KBM-7 (cell line): ENCODE results near the gene UBAP2L.
"Not testable (repeated sequence)": the region's sequence is repeated elsewhere in the genome, so short reads cannot be mapped to it uniquely, and the experiment has no call there.

Source experiments
- DNase-seq: peaks from one replicate; pipeline ENCODE4 v3.0.0-alpha.2; 2015
- in situ Hi-C: fragments of 300-500 bp; cut with MboI; formaldehyde crosslinking; loops from 2 replicates; pipeline ENCODE4 v1.14.3; 2020; ENCODE audit warnings: low sequenced_read_pairs, low pct_unique_long_range_greater_than_20kb, mixed read lengths

Gene UBAP2L

DNA sequence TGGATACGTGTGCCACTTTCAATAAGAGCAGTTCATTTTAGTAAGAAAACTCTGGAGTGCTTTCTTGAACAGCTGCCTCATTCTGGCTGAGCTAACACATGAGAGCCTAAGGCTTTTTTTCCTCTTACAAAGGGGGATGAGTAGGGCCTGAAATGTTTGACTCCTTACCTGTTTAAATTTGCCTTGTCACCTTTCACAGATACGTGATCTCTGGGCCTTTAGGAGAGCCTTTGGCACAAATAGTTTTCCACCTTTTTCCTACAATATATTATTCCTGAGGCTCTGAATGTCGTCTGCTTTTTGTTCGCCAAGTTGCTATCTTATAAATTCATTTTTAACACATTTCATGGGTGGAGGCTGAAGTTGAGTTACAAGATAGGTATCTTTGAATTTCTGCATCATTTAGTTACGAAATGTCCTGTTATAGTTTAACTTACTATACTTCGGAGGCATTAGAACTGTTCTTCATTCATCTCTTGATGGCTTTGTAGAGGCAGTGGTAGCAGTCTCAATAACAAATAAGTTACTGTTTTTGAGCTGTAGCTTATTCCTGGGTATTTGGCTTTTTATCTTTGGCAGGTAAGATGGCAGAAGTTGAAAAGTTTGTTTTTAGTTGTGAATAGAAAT lies 17.2 kb downstream of the UBAP2L start:
- in situ Hi-C loops, result no loop called here
- no peak for DNase-seq

- in situ Hi-C loops, result no loop called here
- no peak for DNase-seq
These were observed 18.7 kb downstream of the UBAP2L start for GRCh38 chr1:154239491-154239890.

GRCh38 chr1:154240294-154240833 lies 19.6 kb downstream of the UBAP2L start:
- in situ Hi-C loops, result no loop called here
- no peak for DNase-seq

- in situ Hi-C loops, result no loop called here
- no peak for DNase-seq
These were observed 21.1 kb downstream of the UBAP2L start for GRCh38 chr1:154241703-154242351.

GRCh38 chr1:154253671-154254070 lies 32.9 kb downstream of the UBAP2L start:
- in situ Hi-C loops, result no loop called here
- no peak for DNase-seq

- no peak for DNase-seq
- in situ Hi-C loops, result no loop called here
These were observed 35.9 kb downstream of the UBAP2L start for GRCh38 chr1:154256686-154257085.

DNA sequence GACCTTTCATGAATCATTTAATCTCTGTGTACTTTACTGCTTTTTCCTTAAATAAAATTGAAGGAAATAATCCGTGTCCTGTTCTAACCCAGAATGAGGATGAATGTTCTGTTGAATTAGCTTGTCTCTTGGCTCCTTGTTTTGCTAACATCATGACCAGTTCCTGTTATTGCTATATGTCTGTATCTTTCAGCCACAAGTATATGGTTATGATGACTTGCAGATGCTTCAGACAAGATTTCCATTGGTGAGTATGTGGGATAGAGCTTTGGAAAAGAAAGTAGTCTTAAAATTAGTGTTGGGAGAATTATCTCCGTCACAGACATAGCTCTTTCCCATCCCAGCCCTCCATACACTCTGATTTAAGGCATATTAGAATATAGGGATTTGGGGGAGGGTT lies 38.0 kb downstream of the UBAP2L start:
- DNase-seq, result no peak
- in situ Hi-C loops, result no loop called here

DNA sequence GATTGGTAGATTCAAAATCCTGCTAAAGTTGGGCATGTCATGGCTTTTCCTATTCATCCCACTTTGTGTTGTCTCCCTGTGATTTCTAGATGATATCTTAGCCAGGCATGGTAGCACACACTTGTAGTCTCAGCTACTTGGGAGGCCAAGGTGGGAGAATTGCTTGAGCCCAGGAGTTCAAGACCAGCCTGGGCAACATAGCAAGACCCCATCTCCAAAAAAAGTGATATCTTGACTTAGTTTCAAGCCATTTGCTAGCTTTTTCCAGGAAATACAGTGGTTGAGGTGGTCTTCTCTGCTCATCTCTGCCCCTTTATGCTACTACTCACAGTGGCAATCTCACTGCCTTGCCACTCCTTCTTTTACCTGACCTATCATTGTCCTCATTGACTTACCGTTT lies 39.4 kb downstream of the UBAP2L start:
- no peak for DNase-seq

DNA sequence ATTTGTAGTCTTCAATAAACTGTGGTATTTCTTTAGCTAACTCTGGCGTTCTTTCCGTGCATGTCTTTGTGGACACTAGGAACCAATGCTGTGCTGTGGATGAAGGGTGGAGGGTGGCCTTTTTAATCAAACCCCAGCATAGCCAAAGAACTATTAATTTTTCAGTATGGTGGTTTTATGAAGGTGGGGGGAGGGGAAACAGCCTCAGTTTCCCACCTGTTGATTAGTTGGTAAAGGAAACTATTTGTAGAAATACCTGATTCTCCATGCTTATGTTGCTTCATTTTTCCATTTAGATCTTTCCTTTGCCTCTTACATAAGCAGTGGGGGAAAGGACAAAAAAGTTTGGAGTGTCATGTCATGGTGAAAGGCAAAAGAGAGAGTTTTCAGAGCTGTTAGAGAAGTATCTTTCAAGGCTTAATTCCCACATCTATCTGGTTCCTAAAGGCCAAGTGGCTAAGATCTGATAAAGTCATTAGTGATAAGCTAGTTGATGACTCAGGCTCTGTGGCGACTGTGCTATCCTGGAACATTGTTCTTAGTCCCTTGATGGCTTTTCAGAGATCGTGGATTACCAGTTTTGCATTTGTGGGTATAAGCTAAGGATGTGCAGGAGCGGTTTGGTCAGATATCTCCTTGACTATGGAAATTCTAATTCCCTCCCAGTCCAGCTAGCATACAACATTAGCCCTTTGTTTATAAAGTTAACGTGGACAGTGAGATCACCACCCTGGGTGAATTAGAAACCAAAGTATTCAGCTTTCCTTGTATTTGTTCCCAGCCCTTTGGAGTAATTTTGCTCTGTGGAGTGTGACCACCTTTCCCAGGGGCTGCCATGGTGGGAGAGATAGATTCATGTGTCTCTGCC lies 42.9 kb downstream of the UBAP2L start:
- DNase-seq, result no peak
- in situ Hi-C loops, result no loop called here

More for the DNA sequence above, 39.4 kb downstream of the UBAP2L start:
- in situ Hi-C loops, result no loop called here

GRCh38 chr1:154264454-154264853 lies 43.7 kb downstream of the UBAP2L start:
- in situ Hi-C loops, result no loop called here
- no peak for DNase-seq

DNA sequence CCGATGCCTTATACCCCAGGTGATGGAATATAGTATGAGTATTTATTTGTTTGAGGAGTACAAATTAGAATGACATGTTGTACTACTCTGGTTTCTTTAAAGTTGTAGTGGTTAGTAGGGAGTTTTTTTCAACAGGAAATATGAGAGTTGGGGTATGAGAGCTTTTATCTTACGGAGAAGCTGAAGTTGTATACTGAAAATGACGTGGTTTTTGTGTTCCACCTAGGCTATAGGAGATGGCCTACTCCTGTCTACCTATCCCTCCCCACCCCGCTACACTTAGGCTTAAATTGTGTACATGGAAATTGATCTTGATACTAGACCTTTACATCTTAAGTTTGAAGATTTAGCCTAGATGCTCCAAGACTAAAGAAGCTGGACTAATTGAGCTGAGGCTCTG lies 44.8 kb downstream of the UBAP2L start:
- in situ Hi-C loops, result no loop called here

GRCh38 chr1:154270833-154271232 lies 50.1 kb downstream of the UBAP2L start:
- DNase-seq, result no peak
- in situ Hi-C loops, result no loop called here

More for the DNA sequence above, 44.8 kb downstream of the UBAP2L start:
- DNase-seq, result no peak

DNA sequence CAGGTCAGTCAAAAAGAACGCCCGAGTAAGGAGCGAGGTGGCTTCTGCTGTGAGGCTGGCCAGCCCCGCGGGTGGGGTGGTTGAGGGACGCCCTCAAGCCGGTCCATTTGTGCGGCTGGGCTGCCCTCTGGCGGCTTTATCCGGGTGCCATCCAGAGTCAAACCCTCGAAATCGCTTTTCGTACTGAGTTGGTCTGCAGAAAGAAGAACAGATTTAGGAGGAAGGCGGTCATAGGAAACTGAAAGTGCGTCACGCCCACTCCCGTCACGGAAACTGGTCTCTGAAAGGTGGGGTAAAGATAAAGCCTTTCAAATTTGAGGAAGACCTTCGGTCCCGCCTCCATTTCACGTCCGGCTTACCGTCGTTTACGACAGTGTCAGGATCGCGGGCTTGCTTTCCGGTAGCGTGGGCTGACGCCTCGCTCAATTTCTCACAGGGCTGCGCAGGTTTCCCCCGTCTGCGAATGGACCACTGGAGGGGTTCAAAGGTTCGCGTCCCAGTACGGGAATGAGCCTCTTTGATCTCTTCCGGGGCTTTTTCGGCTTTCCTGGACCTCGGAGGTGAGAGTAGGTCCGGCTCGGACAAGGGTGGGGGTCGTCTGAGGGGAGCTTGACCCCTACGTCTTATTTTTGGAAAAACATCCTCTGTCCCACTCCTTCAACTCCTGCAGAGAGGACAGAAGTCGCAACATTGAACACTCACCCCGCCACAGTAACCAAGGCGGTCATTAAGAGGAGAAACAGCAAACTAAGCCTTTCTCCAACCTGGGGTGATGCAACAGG lies 51.7 kb downstream of the UBAP2L start, which contains the start of gene HAX1:
Gene HAX1, plus strand, starts transcription at position 413 of the 782 bp plus-strand sequence. Its CDS starts 95 bp downstream, at position 508.
- DNase-seq, result peak; percentile 100
- in situ Hi-C loops, result no loop called here

- DNase-seq, result no peak
- in situ Hi-C loops, result no loop called here
These were observed 52.3 kb downstream of the UBAP2L start for GRCh38 chr1:154272999-154273563.

- in situ Hi-C loops, result no loop called here
- DNase-seq, result peak; percentile 19
These were observed 56.0 kb downstream of the UBAP2L start for GRCh38 chr1:154276797-154277196.

GRCh38 chr1:154287591-154287990 lies 66.8 kb downstream of the UBAP2L start:
- DNase-seq, in situ Hi-C loops: not testable (repeated sequence)

DNA sequence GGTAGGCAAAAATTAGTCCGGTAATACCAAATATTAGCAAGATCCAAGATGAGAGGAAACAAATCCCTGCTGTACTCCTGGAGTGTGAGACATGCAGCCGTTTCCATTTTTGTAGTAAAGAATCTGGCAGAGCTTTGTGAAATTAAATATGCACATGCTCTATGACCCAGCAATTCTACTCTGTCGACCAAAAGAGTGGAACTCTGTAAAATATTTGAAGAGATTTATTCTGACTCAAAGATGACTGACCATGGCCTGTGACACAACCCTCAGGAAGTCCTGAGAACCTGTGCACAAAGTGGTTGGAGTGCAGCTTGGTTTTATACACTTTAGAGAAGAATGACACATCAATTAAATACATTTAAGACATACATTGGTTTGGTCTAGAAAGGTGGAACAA lies 67.9 kb downstream of the UBAP2L start:
- DNase-seq, result no peak
- in situ Hi-C loops, result no loop called here

DNA sequence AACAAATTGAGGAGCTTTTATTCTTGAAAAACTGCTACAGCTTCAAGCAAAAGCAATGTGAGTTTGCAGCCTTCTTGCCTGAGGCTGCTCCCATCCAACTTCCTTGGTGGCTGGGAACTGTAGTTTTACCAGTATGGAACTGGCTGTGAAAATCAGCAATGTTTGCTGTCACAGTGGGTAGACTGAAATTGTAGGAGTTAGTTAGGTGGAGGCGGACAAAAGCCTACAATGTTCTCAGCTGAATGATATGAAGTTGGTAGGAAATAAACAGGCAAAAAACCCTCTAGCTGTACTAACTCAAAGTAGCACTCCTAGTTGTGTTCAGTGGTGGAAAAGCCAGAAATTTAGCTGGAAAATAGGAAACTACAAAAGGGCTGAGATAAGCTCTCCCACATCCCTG lies 70.2 kb downstream of the UBAP2L start:
- DNase-seq, result no peak
- in situ Hi-C loops, result no loop called here
